GM13976 (cell line): ENCODE data around the gene IL17A.

Experiments
- DNase-seq: peaks from one replicate; pipeline ENCODE4 v3.0.0; 2012; ENCODE audit warnings: low spot score
- CTCF ChIP-seq: IDR thresholded peaks from 2 replicates; pipeline ENCODE4 v1.5.1; 2012; ENCODE audit warnings: borderline replicate concordance, mild to moderate bottlenecking; ENCODE audit not compliant: insufficient read depth; ENCODE audit errors: extremely low read depth, missing control alignments, control extremely low read depth
- in situ Hi-C: fragments of 300-500 bp; cut with MboI; formaldehyde crosslinking; loops from one replicate; pipeline ENCODE4 v1.12.0; 2022; ENCODE audit warnings: low sequenced_read_pairs, mixed read lengths, inconsistent platforms; ENCODE audit not compliant: unreplicated experiment

Gene IL17A

GRCh38 chr6:52177961-52178360 is 8.2 kb upstream of the IL17A start:
- in situ Hi-C loops: no loop called here
- no peak for DNase-seq
- TF ChIP-seq CTCF: no peak

GRCh38 chr6:52180787-52181558 is 5.2 kb upstream of the IL17A start:
- DNase-seq: peak; percentile 17

GRCh38 chr6:52183131-52183713 is 3.0 kb upstream of the IL17A start:
- in situ Hi-C loops: no loop called here
- DNase-seq: no peak
- no peak for TF ChIP-seq CTCF

More at GRCh38 chr6:52180787-52181558, 5.2 kb upstream of the IL17A start:
- TF ChIP-seq CTCF: no peak
- in situ Hi-C loops: no loop called here

GRCh38 chr6:52186480-52186879 is 305 bp downstream of the IL17A start:
- in situ Hi-C loops: no loop called here
- peak; percentile 35 for DNase-seq
- no peak for TF ChIP-seq CTCF

- in situ Hi-C loops: no loop called here
- TF ChIP-seq CTCF: no peak
- no peak for DNase-seq
Measured at GRCh38 chr6:52187098-52187497, 923 bp downstream of the IL17A start.

- in situ Hi-C loops: no loop called here
- no peak for TF ChIP-seq CTCF
- no peak for DNase-seq
Measured at GRCh38 chr6:52189974-52190373, 3.8 kb downstream of the IL17A start.
